ENCODE data around the gene RSPH6A. TPM values are rescaled to one million over a fixed set of nuclear protein-coding genes. Genes with fewer than 3 reads are reported as not detected.

Gene RSPH6A
- total RNA-seq, 2 experiments from 2014 or later, result 0.17 to 0.25 TPM

DNA sequence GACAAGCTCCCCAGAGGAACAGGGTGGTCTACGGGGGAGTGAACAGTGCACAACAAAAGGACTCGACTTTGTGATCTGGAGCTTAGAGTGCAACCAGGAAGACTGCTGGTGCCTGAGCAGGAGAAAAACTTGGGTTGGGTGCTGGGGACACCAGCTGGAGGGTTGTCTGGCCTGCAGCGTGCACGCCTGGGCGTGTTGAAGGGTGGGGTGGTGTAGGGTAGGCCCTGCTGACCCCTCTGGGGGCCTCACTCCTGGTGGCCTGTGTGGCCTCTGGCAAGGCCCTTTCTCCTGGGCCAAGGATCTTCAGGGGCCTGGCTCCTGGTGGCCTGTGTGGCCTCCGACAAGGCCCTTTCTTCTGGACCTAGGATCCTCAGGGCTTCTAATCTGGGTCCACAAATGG lies 4.7 kb upstream of the RSPH6A start:
- Mint-ChIP-seq H3K27me3 (peaks cover 4% of the 10 kb centered on the region), H3K27ac (no peak overlapping the region), H3K4me1 (ENCODE audit: low read depth) (peaks cover 6% of the 10 kb centered on the region), H3K9me3 (no peaks in the 10 kb centered on the region), H3K36me3 (ENCODE audit: low read depth) (peaks cover 18% of the 10 kb centered on the region), H3K4me3 (no peak overlapping the region)
- TF ChIP-seq, protein P1, sequence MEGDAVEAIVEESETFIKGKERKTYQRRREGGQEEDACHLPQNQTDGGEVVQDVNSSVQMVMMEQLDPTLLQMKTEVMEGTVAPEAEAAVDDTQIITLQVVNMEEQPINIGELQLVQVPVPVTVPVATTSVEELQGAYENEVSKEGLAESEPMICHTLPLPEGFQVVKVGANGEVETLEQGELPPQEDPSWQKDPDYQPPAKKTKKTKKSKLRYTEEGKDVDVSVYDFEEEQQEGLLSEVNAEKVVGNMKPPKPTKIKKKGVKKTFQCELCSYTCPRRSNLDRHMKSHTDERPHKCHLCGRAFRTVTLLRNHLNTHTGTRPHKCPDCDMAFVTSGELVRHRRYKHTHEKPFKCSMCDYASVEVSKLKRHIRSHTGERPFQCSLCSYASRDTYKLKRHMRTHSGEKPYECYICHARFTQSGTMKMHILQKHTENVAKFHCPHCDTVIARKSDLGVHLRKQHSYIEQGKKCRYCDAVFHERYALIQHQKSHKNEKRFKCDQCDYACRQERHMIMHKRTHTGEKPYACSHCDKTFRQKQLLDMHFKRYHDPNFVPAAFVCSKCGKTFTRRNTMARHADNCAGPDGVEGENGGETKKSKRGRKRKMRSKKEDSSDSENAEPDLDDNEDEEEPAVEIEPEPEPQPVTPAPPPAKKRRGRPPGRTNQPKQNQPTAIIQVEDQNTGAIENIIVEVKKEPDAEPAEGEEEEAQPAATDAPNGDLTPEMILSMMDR (IDR thresholded peaks at IDR 0.05), result no peak
- Histone ChIP-seq H3K27ac (ENCODE audit: low read depth in 1 of 2, low read length in 2 of 2) (no peak overlapping the region), H3K4me1 (ENCODE audit: insufficient read depth, low read length) (peaks cover 23% of the 10 kb centered on the region), H3K9me3 (ENCODE audit: control insufficient read depth in 1 of 2, insufficient read depth in 1 of 2, low read length in 2 of 2) (no peaks in the 10 kb centered on the region), H3K27me3 (ENCODE audit: control insufficient read depth in 1 of 2, insufficient read depth in 2 of 2, low read length in 2 of 2) (peaks cover 0 to 3% of the 10 kb centered on the region in 2 experiments), H3K36me3 (ENCODE audit: insufficient read depth, low read length) (peaks cover 30% of the 10 kb centered on the region), H3K4me3 (ENCODE audit: low read length) (no peak overlapping the region)
- ChIA-PET CTCF (interaction anchor here (0.6 kb wide), 1 partner anchor 776 kb away, joined by 3 read pairs; no protein-coding TSS in a partner anchor), POLR2A (interaction anchor here (1.1 to 1.2 kb wide), 2 partner anchors 44 to 50 kb away, joined by 3 read pairs; no protein-coding TSS in a partner anchor)
- DNase-seq (no peak), ATAC-seq (ENCODE audit: poor library complexity) (no peak)
- intact Hi-C loops (cut with DNase I, micrococcal nuclease), result loop anchor here in 1 of 2 experiments (5.0 kb wide), 2 partner anchors 43 to 198 kb away; partner anchors contain the start of genes FOXA3 and SYMPK

DNA sequence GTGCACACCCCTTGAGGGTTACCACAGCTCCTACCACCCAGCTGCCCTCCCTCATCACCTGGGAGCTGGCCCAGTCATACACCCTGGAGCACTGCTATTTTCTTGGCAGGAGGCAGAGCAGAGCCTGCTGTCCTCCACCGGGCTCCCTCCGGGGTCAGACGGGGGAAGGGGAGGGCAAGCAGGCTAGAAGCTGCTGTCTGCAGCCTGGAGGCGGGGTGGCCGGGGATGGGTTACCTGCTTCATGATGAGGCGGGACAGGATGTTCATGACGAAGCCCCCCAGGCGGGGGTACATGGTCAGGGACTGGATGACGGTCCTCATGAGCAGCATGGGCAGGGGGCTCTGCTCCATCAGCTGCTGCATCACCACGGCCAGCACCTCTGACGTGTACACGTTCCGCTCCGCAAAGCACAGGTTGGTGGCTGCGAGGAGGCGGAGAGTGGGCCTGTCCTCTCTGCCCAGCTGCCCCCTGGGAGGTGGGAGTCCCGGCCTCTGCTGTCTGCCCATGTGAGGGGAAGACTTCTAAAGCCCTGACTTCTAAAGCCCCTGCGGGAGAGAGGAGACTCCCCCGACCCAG lies 2.7 kb upstream of the RSPH6A start:
- peak in 2 of 14 experiments; percentile 21 to 50 for DNase-seq
- Mint-ChIP-seq H3K9me3 (no peaks in the 10 kb centered on the region), H3K27me3 (peaks cover 18% of the 10 kb centered on the region), H3K4me3 (no peak overlapping the region), H3K27ac (no peak overlapping the region), H3K36me3 (ENCODE audit: low read depth) (peaks cover 12% of the 10 kb centered on the region), H3K4me1 (ENCODE audit: low read depth) (peaks cover 6% of the 10 kb centered on the region)
- intact Hi-C loops (cut with DNase I, micrococcal nuclease), result loop anchor here (1.0 to 5.0 kb wide), 5 partner anchors 44 to 199 kb away; partner anchors contain the start of genes FOXA3 (in 1 of the 2) and SYMPK (in 1 of the 2)
- H3K4me3 ChIP-seq (ENCODE audit: low read length), result no peak overlapping the region
- CTCF ChIA-PET, result interaction anchor here (1.3 to 2.6 kb wide), 9 partner anchors 10 to 65 kb away, joined by 3 to 27 read pairs (median 8); partner anchors contain the start of genes DMWD and SIX5
- peaks cover 25% of the 10 kb centered on the region for H3K4me1 ChIP-seq (ENCODE audit: insufficient read depth, low read length)
- H3K9me3 ChIP-seq (ENCODE audit: control insufficient read depth in 1 of 2, insufficient read depth in 1 of 2, low read length in 2 of 2), result no peaks in the 10 kb centered on the region
- no peak overlapping the region for H3K27ac ChIP-seq (ENCODE audit: low read depth in 1 of 2, low read length in 2 of 2)
- peaks cover 23% of the 10 kb centered on the region for H3K36me3 ChIP-seq (ENCODE audit: insufficient read depth, low read length)
- POLR2A ChIA-PET, result interaction anchor here (0.6 to 1.4 kb wide), 3 partner anchors 21 to 85 kb away, joined by 3 to 8 read pairs (median 4); partner anchors contain the start of genes MYPOP and SIX5
- peaks cover 7 to 13% of the 10 kb centered on the region in 2 experiments for H3K27me3 ChIP-seq (ENCODE audit: control insufficient read depth in 1 of 2, insufficient read depth in 2 of 2, low read length in 2 of 2)
- no peak for ATAC-seq (ENCODE audit: poor library complexity)
- TF ChIP-seq, protein P1 (IDR thresholded peaks at IDR 0.05), result no peak

DNA sequence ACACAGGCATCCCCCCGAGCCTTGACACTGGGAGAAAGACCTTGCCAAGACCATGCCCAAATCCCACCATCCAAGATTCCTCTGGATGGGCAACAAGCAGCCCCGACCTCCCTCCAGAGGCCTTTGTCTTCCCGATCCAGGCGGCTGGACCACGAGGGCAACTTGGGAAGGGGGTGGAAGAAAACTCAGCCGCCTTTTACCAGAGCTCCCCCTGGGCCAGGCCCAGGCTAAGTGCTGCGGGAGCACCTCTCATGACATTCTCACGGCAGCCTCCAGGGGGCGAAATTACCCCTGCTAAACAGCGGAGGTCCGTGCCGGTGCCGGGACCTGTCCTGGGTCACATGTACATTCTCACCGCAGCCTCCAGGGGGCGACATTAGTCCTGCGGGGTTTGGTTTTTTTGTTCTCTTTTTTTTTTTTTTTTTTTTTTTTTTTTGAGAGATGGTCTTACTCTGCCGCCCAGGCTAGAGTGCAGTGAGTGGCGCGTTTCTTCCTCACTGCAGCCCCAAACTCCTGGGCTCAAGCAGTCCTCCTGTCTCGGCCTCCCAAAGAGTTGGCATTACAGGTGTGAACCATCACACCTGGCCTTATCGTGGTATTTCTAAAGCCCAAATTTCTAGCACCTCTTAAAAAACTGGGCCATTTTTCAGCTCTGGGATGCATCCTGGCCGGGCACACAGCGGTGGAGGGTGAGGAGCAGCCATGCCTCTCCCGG lies 2.1 kb upstream of the RSPH6A start:
- Histone ChIP-seq H3K27ac (ENCODE audit: low read depth in 1 of 2, low read length in 2 of 2) (no peak overlapping the region), H3K27me3 (ENCODE audit: control insufficient read depth in 1 of 2, insufficient read depth in 2 of 2, low read length in 2 of 2) (peaks cover 7 to 13% of the 10 kb centered on the region in 2 experiments), H3K4me3 (ENCODE audit: low read length) (no peak overlapping the region), H3K36me3 (ENCODE audit: insufficient read depth, low read length) (peaks cover 17% of the 10 kb centered on the region), H3K4me1 (ENCODE audit: insufficient read depth, low read length) (peaks cover 25% of the 10 kb centered on the region), H3K9me3 (ENCODE audit: control insufficient read depth in 1 of 2, insufficient read depth in 1 of 2, low read length in 2 of 2) (no peaks in the 10 kb centered on the region)
- ATAC-seq (ENCODE audit: poor library complexity), result peak; percentile 100
- TF ChIP-seq, protein P1 (IDR thresholded peaks at IDR 0.05), result peak; percentile 100
- POLR2A ChIA-PET, result interaction anchor here (0.6 to 1.4 kb wide), 3 partner anchors 21 to 86 kb away, joined by 3 to 8 read pairs (median 5); partner anchors contain the start of genes MYPOP and SYMPK
- CTCF ChIA-PET, result interaction anchor here (0.6 to 2.6 kb wide), 31 partner anchors 9 to 1174 kb away, joined by 3 to 27 read pairs (median 4); partner anchors contain the start of genes CCDC61, DMWD, FOXA3 and IRF2BP1
- H3K9me3 Mint-ChIP-seq, result no peaks in the 10 kb centered on the region
- no peak overlapping the region for H3K27ac Mint-ChIP-seq
- H3K36me3 Mint-ChIP-seq (ENCODE audit: low read depth), result peaks cover 12% of the 10 kb centered on the region
- peaks cover 25% of the 10 kb centered on the region for H3K27me3 Mint-ChIP-seq
- no peak overlapping the region for H3K4me3 Mint-ChIP-seq
- H3K4me1 Mint-ChIP-seq (ENCODE audit: low read depth), result peaks cover 6% of the 10 kb centered on the region
- peak; percentile 92 to 98 (median 96) for DNase-seq
- intact Hi-C loops (cut with DNase I, micrococcal nuclease), result loop anchor here (1.0 to 5.0 kb wide), 5 partner anchors 45 to 200 kb away; partner anchors contain the start of genes FOXA3 (in 1 of the 2) and SYMPK (in 1 of the 2)

Data from CD4-positive, alpha-beta T cell (primary cell).